GM18867 (cell line): ENCODE data around the gene EXOC6.
"Not testable (repeated sequence)": the region's sequence is repeated elsewhere in the genome, so short reads cannot be mapped to it uniquely, and the experiment has no call there.

ENCODE experiments used
- ATAC-seq: cut with Tn5 transposase; IDR thresholded peaks from one replicate; pipeline ENCODE4 v1.9.1; 2021; ENCODE audit warnings: mild to moderate bottlenecking, moderate library complexity; ENCODE audit not compliant: unreplicated experiment

EXOC6 gene

DNA sequence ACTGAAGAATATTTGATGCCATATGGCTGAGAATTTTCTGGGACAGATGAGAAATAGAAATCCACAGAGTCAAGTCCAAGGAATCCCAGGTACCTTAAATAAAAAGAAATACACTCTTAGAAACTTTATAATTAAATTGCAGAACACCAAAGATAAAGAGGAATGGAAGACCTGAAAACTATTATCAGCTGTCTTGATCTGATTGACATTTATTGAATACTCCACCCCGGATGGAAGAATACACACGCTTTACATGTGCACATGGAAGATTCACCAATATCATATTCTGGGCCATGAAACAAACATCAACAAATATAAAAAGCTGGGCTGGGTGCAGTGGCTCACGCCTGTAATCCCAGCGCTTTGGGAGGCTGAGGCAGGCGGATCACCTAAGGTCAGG lies 81.6 kb downstream of the EXOC6 start:
- ATAC-seq = no peak

- ATAC-seq = no peak
Observed at GRCh38 chr10:92931597-92931996, 83.3 kb downstream of the EXOC6 start.

DNA sequence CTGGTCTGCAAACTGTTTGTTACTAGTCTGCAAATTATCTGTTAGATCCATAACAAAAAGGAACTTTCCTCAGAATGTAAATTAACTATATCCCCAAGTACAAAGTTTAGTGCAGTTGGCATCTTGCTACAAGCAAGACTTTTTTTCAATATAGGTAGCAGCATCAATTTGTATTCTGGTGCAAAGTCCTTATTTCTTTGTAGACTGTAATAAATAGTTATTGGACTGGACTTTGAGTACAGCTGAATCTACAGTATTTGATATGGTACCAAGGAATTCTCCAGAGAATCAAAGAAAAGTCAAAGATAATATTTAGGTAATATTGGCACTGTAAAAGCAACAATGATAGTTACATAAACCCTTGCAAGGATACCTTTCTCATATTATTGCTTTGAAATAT lies 89.6 kb downstream of the EXOC6 start:
- ATAC-seq = no peak

- no peak for ATAC-seq
Observed at GRCh38 chr10:92938841-92939240, 90.5 kb downstream of the EXOC6 start.

DNA sequence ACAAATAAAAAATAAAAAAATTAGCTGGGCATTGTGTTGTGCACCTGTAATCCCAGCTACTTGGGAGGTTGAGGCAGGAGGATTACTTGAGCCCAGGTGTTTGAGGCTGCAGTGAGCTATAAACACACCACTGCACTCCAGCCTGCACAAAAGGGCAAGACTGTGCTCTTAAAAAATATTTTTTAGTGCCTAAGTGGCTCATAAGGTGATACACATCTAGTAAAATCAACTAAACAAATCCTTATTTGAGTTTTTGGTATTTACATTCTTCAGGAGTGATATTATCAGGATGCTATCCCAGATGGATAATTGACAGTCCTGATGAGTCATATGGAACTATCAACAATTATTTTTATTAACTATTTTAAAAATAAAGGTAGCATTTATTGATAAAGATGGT lies 93.9 kb downstream of the EXOC6 start:
- ATAC-seq = no peak

- no peak for ATAC-seq
Observed at GRCh38 chr10:92946491-92946890, 98.2 kb downstream of the EXOC6 start.

- ATAC-seq = not testable (repeated sequence)
Observed at GRCh38 chr10:92952573-92952972, 104.3 kb downstream of the EXOC6 start.

DNA sequence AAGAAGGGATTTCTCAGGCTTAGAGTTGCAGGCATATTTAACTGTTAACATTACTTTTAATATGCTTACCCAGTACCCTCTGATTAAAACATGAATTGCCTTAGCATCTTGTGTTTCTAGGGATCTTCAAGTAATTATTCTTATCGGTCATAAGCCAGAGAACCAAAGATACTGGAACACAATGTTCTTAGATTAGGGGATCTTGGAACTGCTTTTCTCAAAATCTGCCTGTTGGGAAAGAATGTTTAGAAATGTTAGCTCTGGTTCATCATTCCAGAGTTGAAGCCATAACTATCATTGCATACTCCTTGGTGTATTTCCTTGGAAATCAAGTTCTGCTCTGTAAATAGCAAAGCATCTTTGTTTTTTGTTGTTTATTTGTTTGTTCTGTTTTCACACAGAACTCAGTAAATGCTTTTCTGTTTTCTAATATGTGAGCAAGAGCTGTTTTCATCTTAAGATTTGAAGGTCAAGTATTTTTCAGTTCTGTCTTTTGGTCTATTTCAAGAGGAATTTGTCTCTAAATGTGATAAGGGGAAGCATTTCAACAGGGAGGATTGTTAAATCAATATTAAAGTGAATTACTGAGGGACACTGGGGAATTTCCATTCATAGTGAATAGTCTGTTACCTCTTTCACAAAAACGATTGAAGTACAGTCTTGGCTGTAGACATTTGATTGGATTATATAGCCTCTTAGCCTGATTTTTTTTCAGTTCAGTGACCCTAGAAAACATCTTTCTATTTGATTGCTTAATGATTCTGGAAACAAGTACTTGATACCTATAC lies 109.1 kb downstream of the EXOC6 start:
- no peak for ATAC-seq

GRCh38 chr10:92961638-92962037 lies 113.3 kb downstream of the EXOC6 start:
- no peak for ATAC-seq

DNA sequence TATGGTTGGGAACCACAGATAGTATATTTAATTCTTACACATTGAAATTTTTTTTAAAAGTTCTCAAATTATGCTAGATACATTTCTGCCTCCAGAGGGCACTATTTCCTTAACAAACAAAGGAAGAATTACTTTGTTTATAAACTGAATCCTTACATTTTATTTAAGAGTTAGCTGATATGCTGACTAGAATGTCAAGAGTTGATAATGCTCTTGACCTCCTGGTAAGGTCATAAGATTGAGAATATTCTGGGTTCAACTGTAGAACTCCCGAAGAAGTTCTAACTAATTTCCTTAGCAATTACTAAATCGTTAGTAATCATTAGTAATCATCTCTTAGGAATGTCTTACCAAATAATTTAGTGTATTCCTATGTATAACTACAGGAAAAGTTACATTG lies 117.0 kb downstream of the EXOC6 start:
- ATAC-seq = no peak

DNA sequence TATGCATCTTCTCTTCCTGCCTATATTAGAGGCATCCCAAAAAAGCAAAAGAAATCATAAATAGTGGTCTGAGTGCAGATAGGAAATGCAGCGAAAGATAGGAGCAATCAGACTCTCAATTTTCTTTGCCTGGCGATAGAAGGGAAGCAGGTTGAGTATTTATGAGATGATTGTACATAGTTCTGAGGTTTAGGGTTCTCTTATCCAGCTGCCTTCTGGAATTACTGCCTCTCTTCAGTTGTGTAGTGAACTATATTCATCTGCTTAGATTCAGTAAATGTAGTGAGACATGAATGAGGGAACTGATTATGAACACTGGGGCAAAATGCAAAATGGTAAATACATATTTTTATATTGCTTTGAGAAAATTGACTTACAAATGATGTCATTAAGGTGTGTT lies 119.3 kb downstream of the EXOC6 start:
- no peak for ATAC-seq

GRCh38 chr10:92969151-92969550 lies 120.8 kb downstream of the EXOC6 start:
- no peak for ATAC-seq

GRCh38 chr10:92970301-92971070 lies 122.2 kb downstream of the EXOC6 start:
- ATAC-seq = no peak

- no peak for ATAC-seq
Observed at GRCh38 chr10:92972066-92972870, 123.9 kb downstream of the EXOC6 start.

GRCh38 chr10:92972886-92973285 lies 124.6 kb downstream of the EXOC6 start:
- no peak for ATAC-seq

GRCh38 chr10:92976278-92976677 lies 128.0 kb downstream of the EXOC6 start:
- ATAC-seq = not testable (repeated sequence)

DNA sequence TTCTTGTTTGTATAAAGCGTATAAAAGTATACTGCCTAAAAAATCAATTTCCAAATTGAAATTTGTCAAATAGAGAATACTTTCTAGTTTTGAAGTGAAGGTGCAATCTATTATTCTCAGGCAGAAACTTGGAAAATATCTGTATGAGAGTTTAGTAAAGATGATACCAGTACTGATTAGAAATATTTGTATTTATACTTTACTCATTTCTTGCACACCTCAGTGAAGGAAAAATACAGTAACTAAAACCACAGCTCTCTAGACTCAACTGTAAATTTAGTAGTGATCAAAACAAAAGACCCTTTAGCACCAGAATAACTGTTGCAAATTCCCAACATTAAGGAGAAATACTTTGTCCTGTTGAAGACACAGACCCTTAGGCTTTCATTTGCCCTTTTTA lies 140.9 kb downstream of the EXOC6 start:
- ATAC-seq = no peak

DNA sequence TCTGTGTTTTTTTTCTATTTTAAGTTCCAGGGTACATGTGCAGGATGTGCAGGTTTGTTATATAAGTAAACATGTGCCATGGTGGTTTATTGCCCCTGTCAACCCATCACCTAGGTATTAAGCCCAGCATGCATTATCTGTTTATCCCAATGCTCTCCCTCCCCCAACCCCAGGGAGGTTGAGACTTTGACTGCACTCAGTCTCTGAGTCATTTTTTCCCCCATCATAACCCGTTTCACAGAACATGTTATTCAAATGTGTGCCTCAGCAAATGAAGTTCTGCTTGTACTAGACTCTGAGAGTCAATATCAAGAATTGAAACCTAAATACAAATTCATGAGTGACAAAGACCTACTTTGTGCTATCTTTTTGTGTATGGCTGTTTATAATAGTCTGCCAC lies 142.3 kb downstream of the EXOC6 start:
- peak; percentile 70 for ATAC-seq

DNA sequence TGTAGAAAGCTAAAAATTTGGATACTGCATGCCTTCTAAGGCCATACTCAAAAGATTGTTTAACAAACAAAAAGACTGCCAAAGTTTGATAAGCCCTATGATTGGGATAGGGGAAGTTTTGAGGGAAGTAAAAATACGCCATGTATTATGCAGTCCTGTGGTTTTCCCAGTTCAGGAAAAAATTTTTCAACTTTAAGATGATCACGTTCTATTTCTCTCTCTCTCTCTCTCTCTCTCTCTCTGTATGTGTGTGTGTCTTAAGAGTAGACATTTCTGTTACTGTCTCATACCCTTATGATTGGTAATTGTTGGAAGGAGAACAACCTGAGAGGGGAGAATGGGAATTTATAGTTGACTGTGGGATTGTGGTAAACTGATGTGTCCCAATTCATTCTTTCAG lies 143.2 kb downstream of the EXOC6 start:
- no peak for ATAC-seq

DNA sequence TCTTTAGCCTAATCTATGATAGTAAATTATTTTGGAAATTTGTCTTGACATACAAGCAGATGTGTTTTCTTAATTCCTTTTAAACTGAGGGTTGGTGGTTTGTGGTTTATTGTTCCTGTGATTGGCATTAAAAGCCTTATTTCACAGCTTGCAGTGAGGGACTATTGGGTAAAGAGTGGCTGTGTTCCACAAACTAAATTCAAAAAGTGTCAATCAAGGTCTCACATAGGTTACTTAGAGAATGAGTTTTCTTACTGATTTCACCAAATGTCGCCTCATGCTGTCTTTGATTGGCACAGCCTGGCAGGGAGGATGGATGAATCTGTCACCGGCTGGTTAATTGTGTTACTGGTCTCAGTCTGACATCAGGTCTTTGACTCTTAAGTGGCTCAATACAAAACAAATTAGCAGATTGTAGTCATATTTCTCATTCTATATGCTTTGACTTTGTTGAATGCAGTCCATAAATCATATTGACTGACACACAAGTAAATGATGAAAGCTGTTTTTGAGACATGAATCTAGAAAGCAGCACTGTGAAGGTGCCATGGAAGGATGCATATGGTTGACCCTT lies 145.5 kb downstream of the EXOC6 start:
- no peak for ATAC-seq

- no peak for ATAC-seq
Observed at GRCh38 chr10:92995509-92995908, 147.2 kb downstream of the EXOC6 start.
